Transverse colon (tissue), 4 donors: ENCODE measurements around the gene EXTL1. TPM values are rescaled to one million over a fixed set of nuclear protein-coding genes. Genes with fewer than 3 reads are reported as not detected.

Source experiments
- DNase-seq: peaks from one replicate; pipeline ENCODE4 v3.0.0-alpha.2; 2019
- H3K27ac ChIP-seq, 4 donors: fragments of 200-600 bp; sonication (generic); 2 replicates each; pipeline ENCODE4 v1.5.1; 2016 to 2018; ENCODE audit warnings: inconsistent platforms in 4 of 4
- H3K27me3 ChIP-seq: fragments of 200-600 bp; sonication (generic); 2 replicates; pipeline ENCODE4 v1.5.1; 2017; ENCODE audit warnings: inconsistent platforms
- H3K36me3 ChIP-seq, 4 donors: fragments of 200-600 bp; sonication (generic); 2 replicates each; pipeline ENCODE4 v1.5.1; 2017 to 2019; ENCODE audit warnings: inconsistent platforms in 4 of 4
- H3K4me1 ChIP-seq, 4 donors: fragments of 200-600 bp; sonication (generic); 2 replicates each; pipeline ENCODE4 v1.5.1; 2017 to 2020; ENCODE audit warnings: inconsistent platforms in 4 of 4
- H3K4me3 ChIP-seq, 4 donors: fragments of 200-600 bp; sonication (generic); 1 replicate in 1 of 4; 2 replicates in 3 of 4; pipeline versions ENCODE4 v1.5.1 to v1.6.1; 2017 to 2019; ENCODE audit warnings: inconsistent platforms in 4 of 4
- H3K9me3 ChIP-seq, 2 donors: fragments of 200-600 bp; sonication (generic); 2 replicates each; pipeline ENCODE4 v1.5.1; 2017 to 2019; ENCODE audit warnings: inconsistent platforms in 2 of 2
- EP300 ChIP-seq: sonication (generic); formaldehyde crosslinking; IDR thresholded peaks from one replicate; pipeline ENCODE4 v1.6.1; 2017; ENCODE audit warnings: antibody characterized with exemption, low read depth
- POLR2A ChIP-seq: fragments of 450-650 bp; IDR thresholded peaks from one replicate; pipeline ENCODE4 v1.6.1; 2016; ENCODE audit warnings: antibody characterized with exemption, mild to moderate bottlenecking, moderate library complexity
- POLR2AphosphoS5 ChIP-seq, 3 donors: sonication (generic); formaldehyde crosslinking; IDR thresholded peaks; one replicate each; pipeline ENCODE4 v1.6.1; 2016; ENCODE audit warnings: antibody characterized with exemption in 3 of 3
- WGBS, 2 donors: methylation state at CpG; one replicate each; pipeline ENCODE4 v1.1.5; 2018; ENCODE audit warnings: low coverage in 1 of 2; 5-methylcytosine and 5-hydroxymethylcytosine counted together
- in situ Hi-C, 4 donors: fragments of 200-750 bp; cut with MboI; loops; one replicate each; pipeline versions ENCODE4 v1.15.0 to v1.15.1; 2017; ENCODE audit warnings: low sequenced_read_pairs in 3 of 4, low pct_ligation_motif_present in 1 of 4, low pct_unique_long_range_greater_than_20kb in 1 of 4
- intact Hi-C: fragments of 100-400 bp; cut with DNase I; formaldehyde crosslinking; loops from one replicate; pipeline ENCODE4 v1.15.1; 2023; ENCODE audit warnings: low total_unique reads
- total RNA-seq, 4 donors: library from RNA; depleted of rRNA; stranded (reverse); fragments of >200 nt; gene quantifications; one replicate each; pipeline ENCODE4 v1.1.0, GENCODE V29; 2016
- TF ChIP-seq, protein P1 (sequence below), 5 experiments: fragments of 200-600 bp in 3 of 5; fragments of 450-650 bp in 2 of 5; sonication (generic) in 3 of 5; IDR thresholded peaks; 1 replicate in 2 of 5; 2 replicates in 3 of 5; pipeline ENCODE4 v1.5.1; 2016 to 2017; ENCODE audit warnings: antibody characterized with exemption in 5 of 5, inconsistent platforms in 3 of 5, mild to moderate bottlenecking in 2 of 5, moderate library complexity in 1 of 5

EXTL1 gene
- total RNA-seq, 4 donors from 2014 or later, result 0.16 to 0.41 TPM; not detected in 2

DNA sequence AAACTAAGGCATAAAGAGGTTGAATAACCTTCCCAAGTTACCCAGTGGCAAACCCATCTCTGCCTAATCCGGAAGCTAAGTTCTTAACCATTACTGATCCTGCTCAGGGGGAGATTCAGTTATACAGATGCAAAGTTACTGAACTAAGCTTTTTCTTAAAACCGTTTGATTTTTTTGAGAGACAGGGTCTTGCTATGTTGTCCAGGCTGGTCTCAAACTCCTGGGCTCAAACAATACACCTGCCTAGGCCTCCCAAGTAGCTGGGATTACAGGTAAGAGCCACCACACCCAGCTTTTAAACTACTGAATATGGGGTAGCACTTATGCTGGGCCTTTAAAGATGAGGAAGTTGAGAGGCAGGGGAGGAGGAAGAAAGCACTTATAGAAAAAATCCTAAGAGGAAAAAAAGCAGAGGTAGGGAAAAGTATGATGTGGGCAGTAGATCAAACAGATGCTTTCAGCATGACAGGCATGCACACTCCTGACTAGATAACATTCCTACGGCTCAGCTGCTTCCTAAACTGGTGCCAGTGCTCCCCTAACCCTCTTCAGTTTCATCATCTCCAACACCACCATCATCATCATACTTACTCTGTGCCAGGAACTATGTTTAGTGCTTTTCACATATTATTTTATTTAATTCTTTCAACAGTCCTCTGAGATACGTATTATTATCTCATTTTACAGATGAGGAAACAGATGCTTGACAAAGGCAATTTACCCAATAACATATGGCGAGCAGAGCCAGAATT lies 29.5 kb upstream of the EXTL1 start:
- Histone ChIP-seq H3K4me1 (peaks cover 0 to 8% (median 5%) of the 10 kb centered on the region in 4 donors), H3K36me3 (peaks cover 0 to 8% (median 3%) of the 10 kb centered on the region in 4 donors), H3K27me3 (no peaks in the 10 kb centered on the region), H3K9me3 (no peaks in the 10 kb centered on the region), H3K4me3 (no peak overlapping the region), H3K27ac (no peak overlapping the region)
- in situ Hi-C loops (no loop called here), intact Hi-C loops (loop anchor here (5.0 kb wide), 1 partner anchor 75 kb away; no protein-coding TSS in a partner anchor)
- TF ChIP-seq, protein P1, sequence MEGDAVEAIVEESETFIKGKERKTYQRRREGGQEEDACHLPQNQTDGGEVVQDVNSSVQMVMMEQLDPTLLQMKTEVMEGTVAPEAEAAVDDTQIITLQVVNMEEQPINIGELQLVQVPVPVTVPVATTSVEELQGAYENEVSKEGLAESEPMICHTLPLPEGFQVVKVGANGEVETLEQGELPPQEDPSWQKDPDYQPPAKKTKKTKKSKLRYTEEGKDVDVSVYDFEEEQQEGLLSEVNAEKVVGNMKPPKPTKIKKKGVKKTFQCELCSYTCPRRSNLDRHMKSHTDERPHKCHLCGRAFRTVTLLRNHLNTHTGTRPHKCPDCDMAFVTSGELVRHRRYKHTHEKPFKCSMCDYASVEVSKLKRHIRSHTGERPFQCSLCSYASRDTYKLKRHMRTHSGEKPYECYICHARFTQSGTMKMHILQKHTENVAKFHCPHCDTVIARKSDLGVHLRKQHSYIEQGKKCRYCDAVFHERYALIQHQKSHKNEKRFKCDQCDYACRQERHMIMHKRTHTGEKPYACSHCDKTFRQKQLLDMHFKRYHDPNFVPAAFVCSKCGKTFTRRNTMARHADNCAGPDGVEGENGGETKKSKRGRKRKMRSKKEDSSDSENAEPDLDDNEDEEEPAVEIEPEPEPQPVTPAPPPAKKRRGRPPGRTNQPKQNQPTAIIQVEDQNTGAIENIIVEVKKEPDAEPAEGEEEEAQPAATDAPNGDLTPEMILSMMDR (IDR thresholded peaks at IDR 0.05), result no peak
- no peak for TF ChIP-seq EP300
- TF ChIP-seq POLR2A, result no peak
- no peak for TF ChIP-seq POLR2AphosphoS5 (IDR thresholded peaks at IDR 0.05)
- WGBS, 2 donors, result 76 to 88% methylated on average over 2 to 5 of the region's 5 CpGs
- no peak for DNase-seq

DNA sequence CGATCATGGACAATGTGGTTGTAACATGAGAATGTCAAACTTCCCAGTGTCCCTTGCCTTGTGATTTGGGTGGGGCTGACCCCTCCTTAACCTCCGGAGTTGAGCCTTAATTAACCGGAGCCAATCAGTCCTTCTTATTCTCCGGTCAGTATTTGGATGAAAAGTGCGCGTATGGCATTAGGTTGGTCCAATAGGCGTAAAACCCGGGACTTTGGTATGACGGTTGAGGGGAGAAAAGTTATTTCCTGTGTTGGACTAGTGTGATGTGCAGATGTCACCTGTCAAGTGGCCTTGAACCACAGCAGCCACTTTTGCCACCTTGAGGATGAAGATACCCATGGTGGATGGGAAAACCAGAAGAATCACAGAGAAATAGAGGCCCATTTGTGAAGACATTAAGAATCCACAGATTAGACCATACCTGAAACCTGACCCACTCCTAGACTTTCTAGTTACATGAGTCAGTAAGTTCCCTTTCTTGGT lies 28.8 kb upstream of the EXTL1 start:
- in situ Hi-C loops (no loop called here), intact Hi-C loops (loop anchor here (5.0 kb wide), 1 partner anchor 75 kb away; no protein-coding TSS in a partner anchor)
- Histone ChIP-seq H3K4me3 (no peak overlapping the region), H3K36me3 (peaks cover 0 to 2% (median under 1%) of the 10 kb centered on the region in 4 donors), H3K27ac (no peak overlapping the region), H3K27me3 (no peaks in the 10 kb centered on the region), H3K4me1 (peaks cover 0 to 13% (median 8%) of the 10 kb centered on the region in 4 donors), H3K9me3 (no peaks in the 10 kb centered on the region)
- TF ChIP-seq POLR2AphosphoS5 (IDR thresholded peaks at IDR 0.05), result no peak
- no peak for TF ChIP-seq POLR2A
- TF ChIP-seq, protein P1 (IDR thresholded peaks at IDR 0.05), result no peak
- TF ChIP-seq EP300, result no peak
- 90 to 97% methylated on average over 4 to 9 of the region's 9 CpGs for WGBS, 2 donors
- no peak for DNase-seq

DNA sequence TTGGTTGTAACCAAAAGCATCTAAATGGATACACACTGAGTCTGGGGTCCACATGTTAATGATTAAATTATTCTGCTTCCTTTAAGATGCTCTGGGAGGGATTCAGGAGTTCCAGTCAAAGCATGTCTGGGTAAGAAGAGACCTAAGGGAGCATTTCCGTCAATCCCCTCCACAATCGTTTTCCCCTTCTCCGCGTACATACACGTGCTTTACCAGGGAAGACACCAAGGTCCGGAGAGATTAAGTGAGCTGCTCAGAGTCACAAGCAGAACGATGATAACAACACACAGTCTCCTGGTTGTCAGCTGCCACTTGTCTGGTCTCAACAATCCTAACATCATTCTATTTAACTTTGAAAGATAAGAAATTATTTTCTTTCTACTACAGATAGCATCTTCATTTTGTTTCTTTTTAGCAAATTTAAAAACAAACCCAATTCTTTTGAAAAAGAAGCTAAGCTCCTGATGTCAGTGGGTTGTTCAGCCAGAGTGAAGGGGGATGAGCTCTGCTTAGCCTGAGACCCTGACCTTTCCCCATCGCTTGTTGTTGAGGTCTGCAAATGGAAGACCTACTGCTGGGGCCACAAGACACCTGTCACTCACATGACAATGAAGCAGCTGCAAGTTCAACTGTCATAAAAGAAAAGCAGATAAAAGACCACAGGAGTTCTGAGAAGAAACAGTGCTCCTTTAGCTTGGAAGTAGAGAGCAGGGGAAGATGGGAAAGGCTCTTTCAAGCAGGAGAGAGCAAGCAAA lies 28.2 kb upstream of the EXTL1 start:
- Histone ChIP-seq H3K4me1 (peaks cover 1 to 14% (median 8%) of the 10 kb centered on the region in 4 donors), H3K9me3 (no peaks in the 10 kb centered on the region), H3K4me3 (no peak overlapping the region), H3K27me3 (no peaks in the 10 kb centered on the region), H3K27ac (no peak overlapping the region), H3K36me3 (no peaks in the 10 kb centered on the region)
- TF ChIP-seq POLR2A, result no peak
- no peak for TF ChIP-seq EP300
- TF ChIP-seq POLR2AphosphoS5 (IDR thresholded peaks at IDR 0.05), result no peak
- TF ChIP-seq, protein P1 (IDR thresholded peaks at IDR 0.05), result no peak
- intact Hi-C loops (loop anchor here (5.0 kb wide), 1 partner anchor 76 kb away; no protein-coding TSS in a partner anchor), in situ Hi-C loops (no loop called here)
- WGBS, 2 donors, result 85 to 86% methylated on average over 7 to 8 of the region's 8 CpGs
- DNase-seq, result no peak
